ENCODE data around the gene CLIC3. TPM values are rescaled to one million over a fixed set of nuclear protein-coding genes. Genes with fewer than 3 reads are reported as not detected.
"Not testable (repeated sequence)": the region's sequence is repeated elsewhere in the genome, so short reads cannot be mapped to it uniquely, and the experiment has no call there.

CLIC3 gene
- total RNA-seq, 2 experiments from 2014 or later = not detected

DNA sequence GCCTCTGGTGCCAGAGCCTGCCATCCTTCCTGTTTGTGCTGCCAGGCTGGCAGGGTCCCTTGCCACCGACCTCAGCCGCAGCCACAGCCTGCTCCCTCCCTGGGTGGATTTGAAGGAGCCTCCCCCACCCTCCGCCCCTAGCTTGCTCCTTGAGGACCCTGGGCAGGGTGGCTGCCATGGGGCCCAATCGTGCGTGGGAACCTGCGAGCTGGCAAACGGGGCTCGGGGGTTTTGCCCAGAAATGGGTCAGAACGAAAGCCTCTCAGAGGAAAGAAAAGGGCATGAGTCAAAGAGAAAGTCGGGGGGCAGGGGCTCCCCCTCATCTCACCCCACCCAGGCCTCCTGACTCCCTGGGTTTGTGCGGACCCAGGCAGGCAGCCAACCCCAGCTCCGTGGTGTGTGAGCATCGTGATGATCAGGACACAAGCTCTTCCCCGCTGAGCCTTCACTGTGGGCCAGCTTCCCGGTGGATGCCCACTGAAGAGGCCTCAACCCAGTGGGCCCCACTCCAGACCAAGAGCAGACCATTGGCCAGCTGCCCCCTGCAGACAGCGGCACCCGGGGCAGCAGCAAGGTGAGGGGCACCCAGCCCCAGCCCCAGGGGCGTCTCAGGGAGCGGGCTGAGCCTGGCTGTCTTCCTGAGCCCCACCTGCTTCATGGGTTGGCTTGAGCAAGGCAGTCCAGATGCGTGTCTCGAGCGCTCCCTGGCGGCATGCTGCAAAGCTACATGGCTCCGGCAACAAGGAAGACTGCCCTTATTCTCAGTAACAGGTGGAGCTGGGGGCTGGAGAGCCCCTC is 38.5 kb upstream of the CLIC3 start:
- Mint-ChIP-seq H3K27me3 (no peaks in the 10 kb centered on the region), H3K9me3 (no peaks in the 10 kb centered on the region), H3K4me1 (peaks cover 25% of the 10 kb centered on the region), H3K4me3 (peak overlapping the region; percentile 52), H3K36me3 (no peaks in the 10 kb centered on the region), H3K27ac (peak overlapping the region; percentile 46)
- peak; percentile 88 for DNase-seq

GRCh38 chr9:137034039-137034708 is 37.8 kb upstream of the CLIC3 start:
- Mint-ChIP-seq H3K27me3 (no peaks in the 10 kb centered on the region), H3K9me3 (no peaks in the 10 kb centered on the region), H3K27ac (peak overlapping the region; percentile 46), H3K4me3 (peak overlapping the region; percentile 52), H3K36me3 (no peaks in the 10 kb centered on the region), H3K4me1 (peaks cover 31% of the 10 kb centered on the region)
- DNase-seq = no peak

GRCh38 chr9:137033481-137033880 is 37.1 kb upstream of the CLIC3 start:
- H3K9me3 Mint-ChIP-seq, H3K36me3 Mint-ChIP-seq, H3K4me3 Mint-ChIP-seq, H3K27ac Mint-ChIP-seq, H3K27me3 Mint-ChIP-seq, DNase-seq: not testable (repeated sequence)
- peaks cover 35% of the 10 kb centered on the region for H3K4me1 Mint-ChIP-seq

DNA sequence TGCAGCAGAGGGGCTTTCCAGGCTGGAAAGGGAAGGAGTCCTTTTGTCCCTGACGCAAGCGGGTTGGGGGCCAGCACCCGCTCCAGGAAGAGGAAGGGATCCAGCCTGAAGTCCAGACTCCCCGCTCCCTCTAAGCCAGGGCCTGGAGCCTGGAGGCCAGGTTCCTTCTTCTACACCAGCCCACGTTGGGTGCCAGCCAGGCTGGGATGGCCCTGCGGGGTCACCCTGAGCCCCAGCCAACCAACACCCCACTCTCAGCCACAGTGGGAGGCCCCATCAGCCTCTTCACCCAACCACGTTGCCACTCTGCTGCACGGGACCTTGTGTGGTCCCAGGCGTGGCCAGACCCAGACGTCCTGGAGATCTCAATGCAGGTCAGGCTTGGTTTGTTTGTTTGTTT is 36.5 kb upstream of the CLIC3 start:
- Mint-ChIP-seq H3K9me3 (no peaks in the 10 kb centered on the region), H3K27me3 (no peaks in the 10 kb centered on the region), H3K36me3 (no peaks in the 10 kb centered on the region), H3K4me1 (peaks cover 35% of the 10 kb centered on the region), H3K4me3 (no peak overlapping the region), H3K27ac (no peak overlapping the region)
- no peak for DNase-seq

DNA sequence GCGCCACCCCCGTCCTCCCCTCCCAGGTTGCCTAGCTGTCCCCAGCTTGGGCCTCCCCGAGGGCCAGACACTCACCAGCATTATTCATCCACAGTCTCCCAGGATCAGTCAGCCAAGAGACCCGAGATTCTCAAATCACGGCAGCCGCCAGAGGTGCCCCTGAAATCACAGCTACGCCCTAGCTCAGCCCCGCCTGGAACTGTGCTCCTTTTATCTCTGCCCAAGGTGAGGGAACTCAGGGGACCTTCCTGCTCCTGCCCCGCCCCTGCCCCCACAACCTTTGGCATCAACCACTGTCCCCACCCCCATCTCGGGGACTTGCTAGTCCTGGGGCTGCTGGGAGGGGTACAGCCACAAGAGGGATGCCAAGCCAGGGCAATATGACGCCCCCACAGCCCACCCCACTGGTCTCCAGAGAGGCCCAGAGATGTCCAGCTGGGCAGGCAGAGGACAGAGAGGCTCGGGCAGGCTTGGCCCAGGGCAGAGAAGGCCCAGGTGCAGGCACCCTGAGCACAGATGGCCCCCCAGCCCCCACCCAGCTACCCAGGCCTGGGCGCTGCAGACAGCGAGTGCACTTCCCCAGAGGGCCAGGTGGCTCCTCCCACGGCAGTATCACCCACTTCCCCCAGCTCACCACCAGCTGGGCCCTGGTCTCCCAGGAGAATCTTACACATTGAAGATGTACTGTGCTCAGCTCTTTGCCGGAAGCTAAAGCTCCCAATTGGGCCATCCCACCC is 35.7 kb upstream of the CLIC3 start, which contains the start of gene FUT7:
FUT7 (minus strand) TSS at position 185 of the 737 bp plus-strand sequence; CDS start at position 88, 97 bp downstream.
- Mint-ChIP-seq H3K9me3 (no peaks in the 10 kb centered on the region), H3K36me3 (no peaks in the 10 kb centered on the region), H3K27ac (no peak within 1 kb of the TSS), H3K4me1 (peaks cover 37% of the 10 kb centered on the region), H3K4me3 (no peak within 1 kb of the TSS), H3K27me3 (no peaks in the 10 kb centered on the region)
- no peak for DNase-seq

DNA sequence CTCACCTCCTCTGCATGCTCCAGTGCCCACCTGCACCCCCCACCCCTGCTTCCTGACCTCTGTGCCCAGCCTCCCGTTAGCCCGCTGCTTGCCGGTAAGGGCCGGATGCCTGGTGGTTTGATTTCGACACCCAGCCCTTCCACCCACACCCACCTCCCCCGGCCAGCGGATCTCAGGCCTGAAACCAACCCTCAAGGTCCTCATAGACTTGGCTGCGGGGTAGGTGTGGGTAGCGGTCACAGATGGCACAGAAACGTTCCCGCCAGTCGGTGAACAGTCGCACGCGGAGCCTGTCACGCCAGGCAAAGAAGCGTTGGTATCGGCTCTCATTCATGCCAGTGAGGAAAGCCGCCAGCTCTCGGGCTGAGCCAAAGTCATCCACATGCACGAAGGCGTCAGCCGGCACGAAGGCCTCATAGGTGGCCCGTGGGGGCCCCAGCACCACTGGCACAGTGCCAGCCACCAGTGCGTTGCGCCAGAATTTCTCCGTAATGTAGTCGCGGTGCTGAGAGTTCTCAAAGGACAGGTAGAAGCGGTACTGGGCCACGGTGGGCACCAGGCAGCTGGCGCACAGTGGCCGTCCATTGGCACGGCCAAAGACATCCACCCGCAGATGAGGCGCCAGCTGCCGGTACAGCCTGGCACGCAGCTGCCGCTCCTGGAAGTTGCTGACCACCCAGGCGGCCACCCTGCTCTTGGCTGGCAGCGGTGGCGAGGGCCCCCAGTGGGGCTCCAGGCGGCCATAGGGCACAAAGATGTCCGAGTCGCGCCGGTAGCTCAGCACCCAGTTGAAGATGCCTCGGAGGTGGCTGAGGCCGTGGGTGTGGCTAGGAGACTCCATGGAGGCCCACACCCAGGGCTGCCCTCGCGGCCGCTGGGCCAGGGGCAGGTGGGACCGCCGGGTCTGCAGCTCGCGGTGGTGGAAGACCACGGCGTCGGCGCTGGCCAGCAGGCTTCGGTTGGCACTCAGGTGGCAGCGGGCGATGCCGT is 34.5 kb upstream of the CLIC3 start:
- no peak overlapping the region for H3K27ac Mint-ChIP-seq

GRCh38 chr9:137030006-137030405 is 33.6 kb upstream of the CLIC3 start:
- Mint-ChIP-seq H3K9me3 (no peaks in the 10 kb centered on the region), H3K4me3 (no peak overlapping the region)
- DNase-seq = no peak

More for the DNA sequence above, 34.5 kb upstream of the CLIC3 start:
- peaks cover 40% of the 10 kb centered on the region for H3K4me1 Mint-ChIP-seq
- H3K9me3 Mint-ChIP-seq = no peaks in the 10 kb centered on the region
- H3K27me3 Mint-ChIP-seq = no peaks in the 10 kb centered on the region
- DNase-seq = peak; percentile 47
- H3K36me3 Mint-ChIP-seq = no peaks in the 10 kb centered on the region
- H3K4me3 Mint-ChIP-seq = no peak overlapping the region

DNA sequence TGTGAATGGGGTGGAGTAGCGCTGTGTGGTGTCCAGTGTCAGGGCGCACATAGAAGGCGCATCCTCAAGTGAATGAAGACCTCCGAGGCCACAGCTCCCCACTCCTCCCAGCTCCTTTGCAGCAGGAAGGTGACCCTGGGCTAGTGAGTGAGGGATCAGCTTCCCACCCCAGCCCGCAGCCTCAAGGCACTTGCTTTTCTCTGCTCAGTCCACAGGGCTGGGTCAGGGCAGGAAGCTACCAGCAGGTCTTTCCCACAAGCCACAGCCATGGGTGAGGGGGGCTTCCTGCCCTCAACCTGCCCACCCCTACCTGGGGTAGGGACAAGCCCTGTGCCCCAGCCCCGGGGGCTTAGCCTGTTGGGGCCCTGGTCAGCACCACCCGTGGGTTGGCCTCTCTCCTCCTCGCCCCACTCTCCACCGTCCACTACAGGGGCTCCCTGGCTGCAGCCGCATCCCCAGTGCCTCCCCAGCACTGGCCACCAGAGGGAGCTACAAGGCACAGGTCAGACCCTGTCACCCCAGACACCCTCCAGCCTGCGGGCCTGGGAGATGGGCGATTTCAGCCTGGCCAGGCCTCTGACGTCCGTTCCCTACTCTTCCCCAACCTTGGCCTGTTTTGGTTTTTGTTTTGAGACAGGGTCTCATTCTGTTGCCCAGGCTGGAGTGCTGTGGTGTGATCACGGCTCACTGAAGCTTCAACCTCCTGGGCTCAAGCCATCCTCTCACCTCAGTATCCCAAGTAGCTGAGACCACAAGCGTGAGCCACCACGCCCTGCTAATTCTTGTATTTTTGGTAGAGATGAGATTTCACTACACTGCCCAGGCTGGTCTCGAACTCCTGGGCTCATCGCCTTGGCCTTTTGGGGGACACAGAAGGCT is 32.9 kb upstream of the CLIC3 start:
- Mint-ChIP-seq H3K36me3 (no peaks in the 10 kb centered on the region), H3K27ac (no peak overlapping the region), H3K9me3 (no peaks in the 10 kb centered on the region), H3K4me3 (peak overlapping the region; percentile 53), H3K4me1 (peaks cover 32% of the 10 kb centered on the region), H3K27me3 (no peaks in the 10 kb centered on the region)
- peak; percentile 70 for DNase-seq

More at GRCh38 chr9:137030006-137030405, 33.6 kb upstream of the CLIC3 start:
- Mint-ChIP-seq H3K27me3 (no peaks in the 10 kb centered on the region), H3K27ac (no peak overlapping the region), H3K4me1 (peaks cover 39% of the 10 kb centered on the region), H3K36me3 (no peaks in the 10 kb centered on the region)

- Mint-ChIP-seq H3K27ac (no peak overlapping the region), H3K4me3 (peak overlapping the region; percentile 53), H3K27me3 (no peaks in the 10 kb centered on the region), H3K9me3 (no peaks in the 10 kb centered on the region), H3K4me1 (peaks cover 28% of the 10 kb centered on the region), H3K36me3 (no peaks in the 10 kb centered on the region)
- peak; percentile 79 for DNase-seq
These were observed 32.1 kb upstream of the CLIC3 start for GRCh38 chr9:137028263-137029057.

DNA sequence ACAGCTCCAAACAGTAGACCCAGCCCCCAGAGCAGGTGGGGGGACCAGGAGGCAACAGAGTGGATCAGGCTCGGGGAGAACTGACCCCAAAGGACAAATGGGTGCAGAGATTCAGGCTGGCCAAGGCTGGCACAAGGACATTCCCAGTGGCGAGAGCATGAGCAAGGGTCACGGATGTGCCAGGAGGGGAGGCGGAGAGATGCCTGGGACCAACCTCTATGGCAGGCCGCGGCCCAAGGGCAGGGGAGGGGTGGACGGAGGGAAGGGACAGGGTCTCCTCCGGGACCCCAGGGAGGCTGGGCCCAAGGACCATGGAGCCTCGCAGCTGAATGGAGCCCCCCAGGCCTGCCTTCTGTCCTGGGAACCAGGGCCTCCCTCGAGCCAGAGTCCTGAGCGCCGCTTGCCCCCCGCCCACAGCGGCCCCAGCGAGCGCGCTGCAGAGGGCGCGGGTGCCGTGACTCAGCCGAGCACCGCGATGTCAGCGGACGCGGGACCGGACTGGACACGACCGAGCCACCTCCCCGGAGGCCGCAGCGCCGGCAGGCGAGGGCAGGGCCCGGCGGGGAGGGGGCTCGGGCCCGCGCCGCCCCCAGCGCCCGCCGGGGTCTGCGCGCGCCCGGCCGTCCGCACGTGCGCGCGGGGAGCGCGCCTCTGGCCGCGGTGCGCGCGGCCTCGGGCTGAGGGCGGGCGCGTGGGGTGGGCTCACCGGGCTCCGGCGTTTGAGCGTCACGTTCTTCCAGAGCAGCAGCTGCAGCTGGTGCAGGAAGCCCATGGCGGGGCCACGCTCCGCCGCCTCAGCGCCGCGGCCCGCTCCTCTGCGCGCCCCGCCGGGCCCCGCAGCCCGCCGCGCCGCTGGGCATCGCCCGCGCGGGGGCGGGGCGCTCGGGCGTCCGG is 31.2 kb upstream of the CLIC3 start, which contains the start of gene ABCA2:
ABCA2 (minus strand) TSS at position 869 of the 894 bp plus-strand sequence; CDS start at position 772, 97 bp downstream.
- peaks cover 28% of the 10 kb centered on the region for H3K4me1 Mint-ChIP-seq
- H3K27me3 Mint-ChIP-seq = no peaks in the 10 kb centered on the region
- peak within 1 kb of the TSS; percentile 68 for H3K4me3 Mint-ChIP-seq
- no peak for DNase-seq
- no peak within 1 kb of the TSS for H3K27ac Mint-ChIP-seq
- no peaks in the 10 kb centered on the region for H3K9me3 Mint-ChIP-seq
- no peaks in the 10 kb centered on the region for H3K36me3 Mint-ChIP-seq

DNA sequence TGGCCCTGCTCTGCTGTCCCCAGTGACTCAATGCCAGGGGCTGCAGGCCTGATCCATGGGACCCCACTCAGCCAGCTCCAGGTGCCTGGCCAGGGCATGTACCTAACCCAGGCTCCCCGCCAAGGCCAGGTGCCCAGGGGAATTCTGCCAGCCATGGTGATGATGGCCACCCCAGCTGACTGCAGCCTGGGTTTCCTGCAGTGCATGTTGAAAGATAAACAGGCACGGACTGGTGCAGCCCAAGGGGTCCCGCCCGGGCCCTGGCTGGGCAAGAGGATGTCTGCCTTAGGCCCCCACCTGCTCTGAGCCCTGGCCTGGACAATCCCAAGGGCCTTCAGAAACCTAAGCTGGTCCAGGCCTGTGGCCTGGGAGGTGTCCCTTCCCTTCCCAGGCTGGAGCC is 30.5 kb upstream of the CLIC3 start:
- peaks cover 25% of the 10 kb centered on the region for H3K4me1 Mint-ChIP-seq
- peak overlapping the region; percentile 68 for H3K4me3 Mint-ChIP-seq
- no peak for DNase-seq
- no peaks in the 10 kb centered on the region for H3K27me3 Mint-ChIP-seq
- H3K9me3 Mint-ChIP-seq = no peaks in the 10 kb centered on the region
- H3K36me3 Mint-ChIP-seq = no peaks in the 10 kb centered on the region
- H3K27ac Mint-ChIP-seq = no peak overlapping the region

DNA sequence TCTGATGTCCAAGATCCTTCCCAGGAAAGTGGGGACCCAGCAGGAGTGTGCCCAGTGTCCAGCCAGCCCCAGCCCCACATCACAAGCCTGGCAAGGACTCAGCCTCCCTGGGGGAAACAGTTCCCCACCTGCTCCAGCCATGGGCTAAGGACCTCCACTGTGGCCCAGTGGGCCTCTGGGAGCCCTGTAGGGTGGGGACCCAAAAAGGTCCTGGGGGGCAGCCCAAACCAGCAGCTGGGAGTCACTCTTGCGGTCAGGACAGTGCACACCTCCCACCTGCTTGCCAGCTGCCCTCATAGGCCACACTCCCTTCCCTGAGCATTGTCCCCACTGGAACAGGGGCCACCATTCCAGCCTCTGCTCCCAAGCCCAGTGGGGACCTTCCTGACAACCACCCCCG is 30.0 kb upstream of the CLIC3 start:
- Mint-ChIP-seq H3K4me1 (peaks cover 24% of the 10 kb centered on the region), H3K27me3 (no peaks in the 10 kb centered on the region), H3K27ac (no peak overlapping the region), H3K4me3 (no peak overlapping the region), H3K36me3 (no peaks in the 10 kb centered on the region), H3K9me3 (no peaks in the 10 kb centered on the region)
- no peak for DNase-seq
